OCI-LY3 (cell line): ENCODE results near the gene CA12.

Source experiments
- H2AFZ ChIP-seq: fragments of 200-600, 300-600 bp; shearing (Covaris generic); 2 replicates; pipeline ENCODE4 v1.6.0; 2014; ENCODE audit warnings: antibody characterized with exemption, low read depth, low read length
- H3K27ac ChIP-seq: fragments of 200-600, 300-600 bp; sonication (generic); 2 replicates; pipeline ENCODE4 v1.5.1; 2014; ENCODE audit warnings: mild to moderate bottlenecking, low read length, moderate library complexity, mixed read lengths
- H3K27me3 ChIP-seq: fragments of 200-600, 300-600 bp; sonication (generic); 2 replicates; pipeline ENCODE4 v1.6.1; 2014; ENCODE audit warnings: low read depth, low read length, mixed read lengths
- H3K36me3 ChIP-seq: fragments of 200-600, 300-600 bp; sonication (generic); replicated peaks from 2 replicates; pipeline ENCODE3; 2014; ENCODE audit warnings: low read depth, low read length, mixed read lengths
- H3K4me1 ChIP-seq: fragments of 300-600, 200-600 bp; sonication (generic); 2 replicates; pipeline ENCODE4 v1.6.1; 2014; ENCODE audit warnings: low read length, mixed read lengths
- H3K4me2 ChIP-seq: fragments of 200-600, 300-600 bp; sonication (generic); 2 replicates; pipeline ENCODE4 v1.6.1; 2014; ENCODE audit warnings: low read length, mixed read lengths
- H3K4me3 ChIP-seq: fragments of 300-600, 200-600 bp; sonication (generic); 2 replicates; pipeline ENCODE4 v1.5.1; 2014; ENCODE audit warnings: antibody characterized with exemption, mild to moderate bottlenecking, low read length, moderate library complexity
- H3K79me2 ChIP-seq: fragments of 300-600, 200-600 bp; shearing (Covaris generic); 2 replicates; pipeline ENCODE4 v1.6.1; 2014; ENCODE audit warnings: mild to moderate bottlenecking, low read length, mixed read lengths
- H3K9ac ChIP-seq: fragments of 300-600, 200-600 bp; shearing (Covaris generic); 2 replicates; pipeline ENCODE4 v1.6.0; 2014; ENCODE audit warnings: mild to moderate bottlenecking, low read length, moderate library complexity
- H3K9me3 ChIP-seq: fragments of 200-600, 300-600 bp; shearing (Covaris generic); 2 replicates; pipeline ENCODE4 v1.6.1; 2014; ENCODE audit warnings: low read length, mixed read lengths; ENCODE audit not compliant: insufficient read depth
- H4K20me1 ChIP-seq: fragments of 200-600, 300-600 bp; sonication (generic); 2 replicates; pipeline ENCODE4 v1.6.1; 2016; ENCODE audit warnings: low read length, mixed read lengths; ENCODE audit not compliant: insufficient read depth
- EZH2phosphoT487 ChIP-seq: fragments of 200-600 bp; shearing (Covaris generic); IDR thresholded peaks from 2 replicates; pipeline ENCODE4 v1.6.1; 2018; ENCODE audit warnings: antibody characterized with exemption, mixed run types, low read depth
- TF ChIP-seq, protein P1 (sequence below): fragments of 200-600, 300-600 bp; sonication (generic); IDR thresholded peaks from 2 replicates; pipeline ENCODE4 v1.5.1; 2014; ENCODE audit warnings: antibody characterized with exemption, low read length, low read depth

CA12 gene

DNA sequence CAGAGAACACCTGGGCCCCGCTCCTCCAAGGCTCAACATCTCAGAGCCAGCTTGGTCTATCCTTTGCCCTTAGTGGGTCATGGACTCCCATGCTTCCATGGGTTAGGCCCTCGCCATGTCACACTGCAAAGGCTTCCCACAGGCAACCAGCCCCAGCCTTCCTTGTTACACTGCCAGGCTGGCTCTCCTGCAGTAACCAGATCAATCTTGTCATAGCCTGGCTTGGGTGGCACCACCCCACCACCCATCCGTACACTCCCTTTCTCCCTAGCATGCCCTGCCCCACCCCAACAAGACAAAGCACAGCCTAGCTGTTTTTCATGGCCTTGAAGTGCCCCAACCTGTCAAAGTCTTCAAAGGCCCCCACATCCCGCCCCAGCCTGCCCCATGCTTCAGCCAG is 30.5 kb downstream of the CA12 start:
- no peaks in the 10 kb centered on the region for H3K79me2 ChIP-seq
- H3K9me3 ChIP-seq = no peaks in the 10 kb centered on the region
- H3K36me3 ChIP-seq = no peaks in the 10 kb centered on the region
- no peak for TF ChIP-seq EZH2phosphoT487
- TF ChIP-seq, protein P1, sequence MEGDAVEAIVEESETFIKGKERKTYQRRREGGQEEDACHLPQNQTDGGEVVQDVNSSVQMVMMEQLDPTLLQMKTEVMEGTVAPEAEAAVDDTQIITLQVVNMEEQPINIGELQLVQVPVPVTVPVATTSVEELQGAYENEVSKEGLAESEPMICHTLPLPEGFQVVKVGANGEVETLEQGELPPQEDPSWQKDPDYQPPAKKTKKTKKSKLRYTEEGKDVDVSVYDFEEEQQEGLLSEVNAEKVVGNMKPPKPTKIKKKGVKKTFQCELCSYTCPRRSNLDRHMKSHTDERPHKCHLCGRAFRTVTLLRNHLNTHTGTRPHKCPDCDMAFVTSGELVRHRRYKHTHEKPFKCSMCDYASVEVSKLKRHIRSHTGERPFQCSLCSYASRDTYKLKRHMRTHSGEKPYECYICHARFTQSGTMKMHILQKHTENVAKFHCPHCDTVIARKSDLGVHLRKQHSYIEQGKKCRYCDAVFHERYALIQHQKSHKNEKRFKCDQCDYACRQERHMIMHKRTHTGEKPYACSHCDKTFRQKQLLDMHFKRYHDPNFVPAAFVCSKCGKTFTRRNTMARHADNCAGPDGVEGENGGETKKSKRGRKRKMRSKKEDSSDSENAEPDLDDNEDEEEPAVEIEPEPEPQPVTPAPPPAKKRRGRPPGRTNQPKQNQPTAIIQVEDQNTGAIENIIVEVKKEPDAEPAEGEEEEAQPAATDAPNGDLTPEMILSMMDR = no peak
- H3K9ac ChIP-seq = no peak overlapping the region
- H4K20me1 ChIP-seq = no peaks in the 10 kb centered on the region
- H3K27me3 ChIP-seq = no peaks in the 10 kb centered on the region
- no peak overlapping the region for H3K4me3 ChIP-seq
- no peak overlapping the region for H2AFZ ChIP-seq
- H3K4me2 ChIP-seq = no peak overlapping the region
- H3K4me1 ChIP-seq = peaks cover 11% of the 10 kb centered on the region
- H3K27ac ChIP-seq = no peak overlapping the region

DNA sequence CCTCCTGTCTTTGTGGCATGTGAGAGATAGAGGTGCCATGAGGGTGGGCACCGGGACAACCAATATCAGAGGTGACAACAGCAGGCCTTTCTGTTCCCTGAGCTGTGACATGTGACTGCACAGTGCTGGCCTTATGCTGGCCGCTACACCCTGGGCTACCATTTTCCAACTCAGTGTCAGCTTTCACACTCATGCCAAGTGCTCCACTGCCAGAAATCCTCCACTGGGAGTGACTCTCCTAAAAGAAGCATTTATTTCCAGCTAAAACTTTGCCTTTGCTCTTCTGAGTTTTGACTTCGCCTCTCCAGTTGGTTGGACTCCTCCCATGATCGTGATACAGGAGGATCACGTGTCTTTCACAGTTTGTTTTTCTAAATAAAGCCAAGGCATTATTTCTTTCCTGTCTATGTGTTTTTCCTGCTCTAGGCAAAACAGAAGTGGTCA is 31.4 kb downstream of the CA12 start:
- H3K79me2 ChIP-seq = no peaks in the 10 kb centered on the region
- no peak overlapping the region for H3K9ac ChIP-seq
- no peaks in the 10 kb centered on the region for H3K36me3 ChIP-seq
- no peak overlapping the region for H3K4me3 ChIP-seq
- peaks cover 2% of the 10 kb centered on the region; the same call in 1 of the 2 replicates for H3K27me3 ChIP-seq
- H2AFZ ChIP-seq = no peak overlapping the region
- H4K20me1 ChIP-seq = no peaks in the 10 kb centered on the region
- peaks cover 6% of the 10 kb centered on the region for H3K4me1 ChIP-seq
- no peak for TF ChIP-seq EZH2phosphoT487
- TF ChIP-seq, protein P1 = no peak
- H3K27ac ChIP-seq = no peak overlapping the region
- H3K9me3 ChIP-seq = no peaks in the 10 kb centered on the region
- no peak overlapping the region for H3K4me2 ChIP-seq

DNA sequence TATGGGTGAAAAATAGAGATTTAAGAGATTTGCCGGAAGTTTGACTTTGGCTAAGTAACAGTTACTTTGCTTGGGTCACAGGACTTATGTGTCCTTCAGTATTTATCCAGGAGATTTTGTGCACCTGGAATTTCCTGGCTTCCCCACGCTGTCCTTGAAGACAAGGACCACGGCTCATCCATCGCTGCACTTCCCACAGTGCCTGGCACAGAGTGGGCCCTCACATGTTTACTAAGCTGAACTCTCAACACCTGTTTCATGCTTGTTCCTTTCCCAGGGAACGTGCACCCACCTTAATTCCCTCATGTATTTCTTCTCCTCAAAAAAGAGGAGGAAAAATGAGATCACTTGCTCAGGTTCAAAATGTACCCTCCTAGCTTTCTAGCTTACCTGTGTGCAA is 32.0 kb downstream of the CA12 start:
- H3K4me1 ChIP-seq = 0 out of 2 replicates have a peak, but pooled peaks cover under 1% of the 10 kb centered on the region
- H3K4me2 ChIP-seq = no peak overlapping the region
- TF ChIP-seq, protein P1 = no peak
- H3K36me3 ChIP-seq = no peaks in the 10 kb centered on the region
- H2AFZ ChIP-seq = no peak overlapping the region
- no peaks in the 10 kb centered on the region for H4K20me1 ChIP-seq
- H3K9me3 ChIP-seq = no peaks in the 10 kb centered on the region
- no peak overlapping the region for H3K4me3 ChIP-seq
- no peak overlapping the region for H3K27ac ChIP-seq
- peaks cover 7% of the 10 kb centered on the region for H3K27me3 ChIP-seq
- H3K79me2 ChIP-seq = no peaks in the 10 kb centered on the region
- no peak overlapping the region for H3K9ac ChIP-seq

DNA sequence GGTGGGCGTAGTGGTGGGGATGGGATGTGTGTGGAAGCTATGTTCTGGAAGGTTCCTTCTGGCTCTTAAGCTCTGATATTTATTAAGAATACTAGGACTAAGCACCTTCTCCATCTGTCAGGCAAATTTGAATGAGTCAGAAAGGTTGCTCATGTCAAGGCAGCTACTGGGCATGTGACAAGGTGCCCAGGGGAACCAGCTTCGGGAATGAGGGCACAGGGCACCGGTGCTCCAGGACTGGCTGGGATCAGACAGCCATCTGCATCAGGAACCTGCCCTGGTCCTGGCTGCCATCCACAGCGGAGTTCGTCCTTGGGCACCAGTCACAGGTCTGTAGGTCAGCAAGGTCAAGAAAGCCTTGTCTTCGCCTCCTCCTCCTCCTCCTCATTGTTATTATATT is 32.5 kb downstream of the CA12 start:
- no peak overlapping the region for H3K9ac ChIP-seq
- no peak overlapping the region for H3K4me3 ChIP-seq
- no peak overlapping the region for H3K4me2 ChIP-seq
- H3K27ac ChIP-seq = no peak overlapping the region
- no peaks in the 10 kb centered on the region for H3K36me3 ChIP-seq
- H2AFZ ChIP-seq = no peak overlapping the region
- peaks cover 12% of the 10 kb centered on the region for H3K27me3 ChIP-seq
- no peaks in the 10 kb centered on the region for H4K20me1 ChIP-seq
- no peaks in the 10 kb centered on the region for H3K9me3 ChIP-seq
- TF ChIP-seq, protein P1 = no peak
- no peak for TF ChIP-seq EZH2phosphoT487
- H3K4me1 ChIP-seq = no peaks in the 10 kb centered on the region
- H3K79me2 ChIP-seq = no peaks in the 10 kb centered on the region
